Measurements from ENCODE around the gene DHFR.

The DHFR gene

DNA sequence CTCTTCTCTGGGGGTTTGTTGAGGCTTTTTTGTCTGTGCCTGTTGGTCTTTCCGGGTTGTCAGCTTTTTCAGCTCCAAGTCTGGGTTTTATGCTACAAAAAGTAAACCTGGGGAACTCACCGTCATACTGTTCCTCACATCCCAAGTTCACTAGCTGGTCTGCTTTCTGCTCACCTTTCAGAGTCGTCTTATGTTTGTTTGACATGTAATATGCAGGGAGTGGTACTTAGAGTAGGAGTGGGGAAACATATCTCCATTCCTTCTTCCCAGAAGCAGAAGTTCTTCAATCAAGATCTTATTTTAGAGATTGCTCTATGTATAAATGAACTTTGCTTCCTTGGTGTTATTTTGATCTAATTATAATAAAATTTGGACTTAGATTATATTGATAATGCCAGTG is 41.7 kb upstream of the DHFR start:
- Histone ChIP-seq H3K4me1 (ENCODE audit: insufficient read depth, insufficient read length) (no peaks in the 10 kb centered on the region), H3K9ac (ENCODE audit: insufficient read length, low read depth) (no peak overlapping the region), H3K9me3 (ENCODE audit: insufficient read depth, low read length) (no peaks in the 10 kb centered on the region), H3K27me3 (ENCODE audit: insufficient read depth, insufficient read length) (no peaks in the 10 kb centered on the region), H3K4me3 (ENCODE audit: insufficient read length, low read depth) (no peak overlapping the region), H3K36me3 (ENCODE audit: insufficient read depth, insufficient read length, low read length) (no peaks in the 10 kb centered on the region)
- no peak for DNase-seq (ENCODE audit: low read depth, low spot score)
- TF ChIP-seq YY1 (IDR thresholded peaks at IDR 0.05; ENCODE audit: insufficient read depth, insufficient read length) (no peak), SUZ12 (IDR thresholded peaks at IDR 0.05; ENCODE audit: extremely low read depth, insufficient read depth, insufficient read length) (no peak), ZNF274 (IDR thresholded peaks at IDR 0.05; ENCODE audit: low read depth, low read length) (no peak)

DNA sequence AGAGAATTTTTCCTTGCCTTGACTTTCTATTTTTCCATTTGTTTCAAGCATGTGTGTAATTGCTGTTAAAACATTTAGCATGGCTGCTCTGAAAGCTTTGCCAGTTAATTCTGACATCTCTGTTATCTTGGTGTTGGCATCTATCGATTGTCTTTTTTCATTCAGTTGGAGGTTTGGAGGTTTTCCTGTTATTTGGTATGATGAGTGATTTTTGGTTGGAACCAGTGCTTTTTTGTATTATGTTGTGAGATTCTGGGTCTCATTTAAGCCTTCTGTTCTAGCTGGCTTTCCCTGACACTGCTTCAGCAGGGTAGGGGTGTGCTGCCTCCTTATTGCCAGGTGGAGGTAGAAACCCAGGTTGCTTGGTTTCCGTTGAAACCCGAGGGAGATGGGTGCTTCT is 40.9 kb upstream of the DHFR start:
- H3K9me3 ChIP-seq (ENCODE audit: insufficient read depth, low read length) = no peaks in the 10 kb centered on the region
- H3K36me3 ChIP-seq (ENCODE audit: insufficient read depth, insufficient read length, low read length) = no peaks in the 10 kb centered on the region
- no peak for DNase-seq (ENCODE audit: low read depth, low spot score)
- no peak overlapping the region for H3K4me3 ChIP-seq (ENCODE audit: insufficient read length, low read depth)
- no peak overlapping the region for H3K9ac ChIP-seq (ENCODE audit: insufficient read length, low read depth)
- TF ChIP-seq SUZ12 (IDR thresholded peaks at IDR 0.05; ENCODE audit: extremely low read depth, insufficient read depth, insufficient read length) (no peak), YY1 (IDR thresholded peaks at IDR 0.05; ENCODE audit: insufficient read depth, insufficient read length) (no peak), ZNF274 (IDR thresholded peaks at IDR 0.05; ENCODE audit: low read depth, low read length) (no peak)
- H3K4me1 ChIP-seq (ENCODE audit: insufficient read depth, insufficient read length) = no peaks in the 10 kb centered on the region
- H3K27me3 ChIP-seq (ENCODE audit: insufficient read depth, insufficient read length) = no peaks in the 10 kb centered on the region

DNA sequence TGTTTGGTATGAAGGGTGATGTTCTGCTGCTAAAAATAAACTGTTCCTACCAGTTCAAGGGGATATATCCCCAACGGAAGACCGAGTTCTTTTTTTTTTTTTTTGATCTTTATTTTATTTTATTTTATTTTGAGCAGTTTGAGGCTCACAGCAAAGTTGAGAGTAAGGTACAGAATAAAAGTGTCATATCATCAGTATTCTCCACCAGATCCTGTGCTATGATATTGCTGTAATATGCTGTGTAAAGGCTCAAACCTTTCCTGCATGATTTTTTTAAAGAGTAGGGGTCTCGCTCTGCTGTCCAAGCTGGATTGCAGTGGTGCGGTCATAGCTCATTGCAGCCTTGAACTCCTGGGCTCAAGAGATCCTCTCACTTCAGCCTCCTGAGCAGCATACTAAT is 34.8 kb upstream of the DHFR start:
- Histone ChIP-seq H3K4me1 (ENCODE audit: insufficient read depth, insufficient read length) (no peaks in the 10 kb centered on the region), H3K4me3 (ENCODE audit: insufficient read length, low read depth) (no peak overlapping the region), H3K9me3 (ENCODE audit: insufficient read depth, low read length) (no peaks in the 10 kb centered on the region), H3K9ac (ENCODE audit: insufficient read length, low read depth) (no peak overlapping the region), H3K27me3 (ENCODE audit: insufficient read depth, insufficient read length) (no peaks in the 10 kb centered on the region), H3K36me3 (ENCODE audit: insufficient read depth, insufficient read length, low read length) (no peaks in the 10 kb centered on the region)
- DNase-seq (ENCODE audit: low read depth, low spot score) = no peak
- TF ChIP-seq ZNF274 (IDR thresholded peaks at IDR 0.05; ENCODE audit: low read depth, low read length) (no peak), SUZ12 (IDR thresholded peaks at IDR 0.05; ENCODE audit: extremely low read depth, insufficient read depth, insufficient read length) (no peak), YY1 (IDR thresholded peaks at IDR 0.05; ENCODE audit: insufficient read depth, insufficient read length) (no peak)

DNA sequence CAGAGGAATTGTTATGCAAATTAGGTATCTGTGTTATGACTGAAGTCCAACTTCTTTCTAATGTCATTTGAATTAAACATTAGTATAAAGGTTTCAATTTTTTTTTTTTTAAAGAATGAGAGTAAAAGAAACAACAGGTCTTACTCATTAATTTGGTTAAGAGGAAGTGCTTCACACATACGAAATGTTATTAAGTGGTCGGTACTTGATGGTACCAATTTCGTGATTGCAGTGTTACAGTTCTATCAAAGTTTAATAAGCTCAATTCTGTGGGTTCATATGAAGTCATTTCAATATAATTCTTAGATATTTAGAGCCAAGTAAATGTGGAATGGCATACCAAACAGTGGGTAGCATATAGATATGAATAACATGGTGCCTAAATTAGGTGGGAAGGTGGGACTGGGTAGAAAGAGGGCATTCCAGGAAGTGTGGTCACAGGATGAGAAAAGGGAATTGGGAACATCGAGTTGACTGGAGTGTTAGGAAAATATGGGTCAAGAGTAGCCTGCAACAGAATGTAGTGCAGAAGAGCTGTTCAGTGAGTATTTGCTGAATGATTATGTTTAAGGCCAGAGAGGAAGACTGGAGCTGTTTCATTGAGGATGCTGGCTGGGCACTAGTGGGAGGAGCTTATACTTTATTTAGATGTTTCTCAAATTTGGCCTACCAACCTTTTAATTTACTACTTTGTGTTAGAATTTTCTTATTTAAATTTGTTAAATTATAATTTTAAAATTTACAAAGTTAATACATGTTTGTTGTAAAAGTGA is 34.1 kb upstream of the DHFR start:
- H3K4me3 ChIP-seq (ENCODE audit: insufficient read length, low read depth) = no peak overlapping the region
- no peak for DNase-seq (ENCODE audit: low read depth, low spot score)
- H3K27me3 ChIP-seq (ENCODE audit: insufficient read depth, insufficient read length) = no peaks in the 10 kb centered on the region
- H3K4me1 ChIP-seq (ENCODE audit: insufficient read depth, insufficient read length) = no peaks in the 10 kb centered on the region
- no peaks in the 10 kb centered on the region for H3K36me3 ChIP-seq (ENCODE audit: insufficient read depth, insufficient read length, low read length)
- H3K9me3 ChIP-seq (ENCODE audit: insufficient read depth, low read length) = no peaks in the 10 kb centered on the region
- TF ChIP-seq YY1 (IDR thresholded peaks at IDR 0.05; ENCODE audit: insufficient read depth, insufficient read length) = no peak
- TF ChIP-seq SUZ12 (IDR thresholded peaks at IDR 0.05; ENCODE audit: extremely low read depth, insufficient read depth, insufficient read length) = no peak
- no peak for TF ChIP-seq ZNF274 (IDR thresholded peaks at IDR 0.05; ENCODE audit: low read depth, low read length)
- H3K9ac ChIP-seq (ENCODE audit: insufficient read length, low read depth) = no peak overlapping the region

DNA sequence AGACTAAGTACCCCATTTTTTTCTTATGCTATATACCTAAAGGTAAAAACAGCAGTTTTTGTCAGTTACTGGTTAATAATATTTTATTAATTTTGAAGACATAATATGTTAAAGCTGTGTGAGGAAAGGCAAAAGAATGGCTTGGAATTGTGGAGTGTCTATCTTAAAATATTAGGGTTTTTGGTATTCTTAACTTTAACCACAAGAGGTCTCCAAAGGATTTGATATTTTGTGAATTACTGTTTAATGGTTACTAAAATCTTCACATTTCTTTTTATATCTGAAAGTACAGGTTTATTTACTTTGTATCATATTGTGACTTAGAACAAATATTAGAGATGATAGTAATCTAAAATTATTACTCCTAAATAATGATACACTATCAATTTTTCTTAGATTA is 32.0 kb upstream of the DHFR start:
- Histone ChIP-seq H3K27me3 (ENCODE audit: insufficient read depth, insufficient read length) (no peaks in the 10 kb centered on the region), H3K36me3 (ENCODE audit: insufficient read depth, insufficient read length, low read length) (no peaks in the 10 kb centered on the region)

DNA sequence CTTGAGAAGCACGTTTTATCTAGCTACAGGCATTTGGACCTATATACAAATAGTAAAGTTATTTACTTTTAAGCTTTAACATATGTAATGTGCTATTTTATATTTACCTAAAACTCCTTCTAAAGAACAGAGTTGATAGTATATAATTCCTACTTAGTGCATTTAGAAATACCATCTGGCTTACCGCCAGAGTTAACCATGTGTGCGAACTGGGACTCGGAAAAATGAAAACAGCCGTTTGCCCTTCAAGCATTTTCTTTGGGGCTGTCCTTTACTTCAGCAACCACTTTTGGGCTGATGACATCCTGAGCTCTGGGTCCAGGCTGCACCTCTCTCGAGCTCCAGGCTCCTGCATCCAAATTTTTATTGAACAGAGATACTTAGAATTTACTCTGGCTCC is 21.9 kb upstream of the DHFR start:
- Histone ChIP-seq H3K36me3 (ENCODE audit: insufficient read depth, insufficient read length, low read length) (peaks cover 40% of the 10 kb centered on the region), H3K9me3 (ENCODE audit: insufficient read depth, low read length) (no peaks in the 10 kb centered on the region), H3K9ac (ENCODE audit: insufficient read length, low read depth) (no peak overlapping the region), H3K4me3 (ENCODE audit: insufficient read length, low read depth) (no peak overlapping the region), H3K27me3 (ENCODE audit: insufficient read depth, insufficient read length) (no peaks in the 10 kb centered on the region), H3K4me1 (ENCODE audit: insufficient read depth, insufficient read length) (no peaks in the 10 kb centered on the region)
- DNase-seq (ENCODE audit: low read depth, low spot score) = no peak
- TF ChIP-seq YY1 (IDR thresholded peaks at IDR 0.05; ENCODE audit: insufficient read depth, insufficient read length) = no peak
- TF ChIP-seq SUZ12 (IDR thresholded peaks at IDR 0.05; ENCODE audit: extremely low read depth, insufficient read depth, insufficient read length) = no peak
- no peak for TF ChIP-seq ZNF274 (IDR thresholded peaks at IDR 0.05; ENCODE audit: low read depth, low read length)

More for the DNA sequence above, 32.0 kb upstream of the DHFR start:
- no peaks in the 10 kb centered on the region for H3K9me3 ChIP-seq (ENCODE audit: insufficient read depth, low read length)
- TF ChIP-seq YY1 (IDR thresholded peaks at IDR 0.05; ENCODE audit: insufficient read depth, insufficient read length) (no peak), ZNF274 (IDR thresholded peaks at IDR 0.05; ENCODE audit: low read depth, low read length) (no peak), SUZ12 (IDR thresholded peaks at IDR 0.05; ENCODE audit: extremely low read depth, insufficient read depth, insufficient read length) (no peak)
- H3K4me1 ChIP-seq (ENCODE audit: insufficient read depth, insufficient read length) = no peaks in the 10 kb centered on the region
- no peak overlapping the region for H3K4me3 ChIP-seq (ENCODE audit: insufficient read length, low read depth)
- DNase-seq (ENCODE audit: low read depth, low spot score) = no peak
- H3K9ac ChIP-seq (ENCODE audit: insufficient read length, low read depth) = no peak overlapping the region

DNA sequence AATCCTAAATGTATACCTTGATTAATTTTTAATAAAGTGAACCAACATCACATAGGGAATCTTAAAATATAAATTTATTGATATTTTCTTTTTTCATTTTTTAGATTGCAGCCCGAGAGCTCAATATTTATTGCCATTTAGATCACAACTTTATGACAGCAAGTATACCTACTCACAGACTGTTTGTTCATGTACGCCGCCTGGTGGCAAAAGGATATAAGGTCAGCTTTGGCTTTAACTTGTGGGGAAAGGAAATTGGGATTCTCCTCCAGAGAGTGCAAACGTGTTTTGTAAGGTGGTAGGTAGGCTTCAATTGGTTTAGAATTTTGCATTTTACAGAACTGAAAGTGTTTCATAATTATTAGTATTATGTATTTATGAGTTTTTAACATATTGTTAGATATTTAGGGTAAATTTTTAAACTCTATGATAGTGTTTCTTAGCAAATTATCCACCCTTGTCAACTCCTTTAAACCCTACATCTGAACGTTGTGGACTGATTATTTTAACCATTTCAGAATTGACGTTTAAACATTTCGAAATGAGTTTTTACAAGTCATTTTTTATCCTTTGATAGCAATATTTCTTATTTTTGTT is 17.5 kb upstream of the DHFR start:
- H3K4me3 ChIP-seq (ENCODE audit: insufficient read length, low read depth) = no peak overlapping the region
- DNase-seq (ENCODE audit: low read depth, low spot score) = peak; percentile 62
- H3K9ac ChIP-seq (ENCODE audit: insufficient read length, low read depth) = no peak overlapping the region
- H3K36me3 ChIP-seq (ENCODE audit: insufficient read depth, insufficient read length, low read length) = peaks cover 39% of the 10 kb centered on the region
- no peaks in the 10 kb centered on the region for H3K27me3 ChIP-seq (ENCODE audit: insufficient read depth, insufficient read length)
- no peaks in the 10 kb centered on the region for H3K4me1 ChIP-seq (ENCODE audit: insufficient read depth, insufficient read length)
- TF ChIP-seq YY1 (IDR thresholded peaks at IDR 0.05; ENCODE audit: insufficient read depth, insufficient read length) (no peak), SUZ12 (IDR thresholded peaks at IDR 0.05; ENCODE audit: extremely low read depth, insufficient read depth, insufficient read length) (no peak), ZNF274 (IDR thresholded peaks at IDR 0.05; ENCODE audit: low read depth, low read length) (no peak)
- H3K9me3 ChIP-seq (ENCODE audit: insufficient read depth, low read length) = no peaks in the 10 kb centered on the region
